ENCODE measurements around the gene PSEN1.
A peak's percentile ranks its signal among the peaks of the same experiment; 100 is the strongest.

PSEN1 gene

DNA sequence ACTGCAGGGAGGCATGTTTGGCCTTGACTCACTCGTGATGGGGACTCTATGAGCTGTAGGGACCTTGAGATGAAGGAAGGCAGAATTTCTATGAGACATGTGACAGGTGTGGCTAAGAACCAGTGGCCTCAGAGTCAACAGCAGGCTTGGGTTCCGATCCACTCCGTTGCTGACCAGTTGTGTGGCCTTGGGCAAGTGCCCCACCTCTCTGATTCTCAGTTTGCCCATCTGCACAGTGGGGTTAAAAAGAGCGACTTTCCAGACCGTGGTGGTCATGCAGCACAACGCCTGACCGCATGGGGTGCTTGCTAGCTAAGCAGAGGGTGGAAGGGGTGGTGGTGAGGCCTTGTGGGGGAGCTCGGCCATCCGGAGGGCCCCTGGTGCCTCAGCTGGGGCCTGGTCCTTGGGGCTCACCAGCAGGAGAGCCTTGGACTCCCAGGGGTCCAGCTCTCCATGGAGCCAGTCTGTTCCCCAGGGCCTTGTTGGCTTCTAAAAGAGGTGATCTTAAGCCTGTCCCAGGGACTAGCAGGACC lies 119.5 kb downstream of the PSEN1 start:
- no peak for DNase-seq

DNA sequence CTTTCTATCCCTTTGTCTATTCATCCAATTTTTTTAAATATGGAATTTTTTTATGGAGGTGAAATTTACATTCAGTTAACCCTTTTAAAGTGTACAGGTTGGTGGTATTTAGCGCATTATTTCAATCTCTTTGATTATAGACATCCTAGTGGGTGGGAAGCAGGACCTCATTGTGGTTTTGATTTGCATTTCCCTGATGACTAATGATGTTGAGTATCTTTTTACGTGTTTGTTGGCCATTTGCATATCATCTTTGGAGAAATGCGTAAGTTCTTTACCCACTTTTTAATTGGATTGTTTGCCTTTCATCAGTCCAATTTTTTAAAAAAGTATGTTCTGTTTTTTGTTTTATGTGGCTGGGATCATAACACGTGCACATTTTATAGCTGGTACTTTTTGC lies 121.8 kb downstream of the PSEN1 start:
- DNase-seq = no peak

DNA sequence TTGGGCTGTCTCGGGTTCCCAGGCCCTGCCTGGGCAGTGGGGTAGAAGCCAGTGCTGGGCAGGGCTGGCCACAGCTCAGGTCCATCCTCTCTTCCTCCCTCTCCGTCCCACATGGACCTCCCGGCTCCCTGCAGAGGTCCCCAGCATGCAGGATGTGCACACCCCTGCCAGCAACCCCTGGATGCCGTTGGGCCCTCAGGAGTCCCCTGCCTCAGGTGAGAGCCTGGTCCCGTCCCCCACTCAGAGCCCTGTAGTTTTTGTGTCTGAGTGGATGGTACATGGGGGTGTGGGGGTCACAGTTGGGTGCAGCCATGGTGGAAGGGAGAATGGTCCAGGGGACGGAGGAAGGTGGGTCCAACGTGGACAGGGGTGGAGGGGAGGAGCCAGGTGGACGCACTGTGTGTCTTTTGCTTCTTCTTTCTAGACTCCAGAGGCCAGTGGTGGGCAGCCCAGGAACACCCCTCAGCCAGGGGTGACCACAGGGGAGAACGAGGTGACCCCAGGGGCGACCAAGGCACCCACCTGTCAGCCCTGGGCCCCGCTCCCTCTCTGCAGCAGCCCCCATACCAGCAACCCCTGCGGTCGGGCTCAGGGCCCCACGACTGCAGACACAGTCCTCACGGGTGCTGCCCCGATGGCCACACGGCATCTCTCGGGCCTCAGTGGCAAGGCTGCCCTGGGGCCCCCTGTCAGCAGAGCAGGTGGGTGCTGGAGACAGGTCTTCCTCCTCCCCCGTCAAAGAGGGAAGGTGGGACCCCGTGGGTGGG lies 122.7 kb downstream of the PSEN1 start:
- no peak for DNase-seq

DNA sequence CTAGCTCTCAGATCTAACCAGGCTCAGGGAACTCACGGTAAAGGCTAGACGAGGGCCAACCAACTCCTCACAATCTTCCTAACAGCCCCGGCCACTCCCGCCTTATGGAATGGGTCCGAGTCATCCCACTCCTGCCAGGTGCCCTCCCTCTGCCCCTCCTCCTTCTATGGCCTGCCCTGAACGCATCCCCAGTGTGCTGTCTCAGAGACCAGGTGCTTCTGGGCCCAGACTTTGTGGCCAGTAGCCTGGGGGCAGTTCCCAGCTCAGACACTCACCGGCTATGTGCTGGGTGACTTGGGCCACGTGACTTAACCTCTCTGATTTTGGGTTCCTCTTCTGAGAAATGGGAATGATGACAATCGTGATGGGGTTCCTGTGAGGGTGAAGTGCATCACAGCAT lies 123.5 kb downstream of the PSEN1 start:
- DNase-seq = no peak

DNA sequence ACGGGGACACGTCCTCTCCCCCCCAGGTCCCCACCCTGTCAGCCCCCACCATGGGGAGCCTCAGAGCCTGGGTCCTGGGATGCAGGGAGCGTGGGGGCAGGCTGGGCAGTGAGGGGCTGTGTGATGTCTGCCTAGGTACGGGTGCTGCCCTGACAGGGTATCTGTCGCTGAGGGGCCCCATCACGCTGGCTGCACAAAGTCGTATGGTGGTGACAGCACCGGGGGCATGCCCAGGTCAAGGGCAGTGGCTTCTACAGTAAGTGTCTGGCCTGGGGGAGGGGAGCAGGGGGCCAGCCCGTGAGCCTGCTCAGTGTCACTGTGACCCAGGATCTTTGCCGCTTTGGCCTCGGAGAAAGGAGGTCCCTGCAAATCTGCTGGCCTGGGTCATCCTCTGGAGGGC lies 124.3 kb downstream of the PSEN1 start:
- DNase-seq = no peak

DNA sequence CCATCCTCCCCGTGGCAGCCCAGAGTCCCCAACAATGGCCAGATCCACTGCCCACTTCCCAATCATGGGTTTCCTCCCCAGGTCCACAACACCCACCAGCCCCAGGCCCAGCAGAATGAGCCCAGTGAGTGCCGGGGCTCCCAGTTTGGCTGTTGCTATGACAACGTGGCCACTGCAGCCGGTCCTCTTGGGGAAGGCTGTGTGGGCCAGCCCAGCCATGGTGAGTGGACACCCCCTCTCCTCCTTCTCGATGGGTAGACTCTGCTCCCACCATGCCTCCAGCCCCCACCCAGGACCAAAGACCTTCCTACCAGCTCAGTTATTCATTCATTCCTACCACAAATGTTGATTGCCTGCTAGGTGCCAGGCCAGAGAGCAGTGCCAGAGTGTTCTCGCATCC lies 124.8 kb downstream of the PSEN1 start:
- DNase-seq = no peak

DNA sequence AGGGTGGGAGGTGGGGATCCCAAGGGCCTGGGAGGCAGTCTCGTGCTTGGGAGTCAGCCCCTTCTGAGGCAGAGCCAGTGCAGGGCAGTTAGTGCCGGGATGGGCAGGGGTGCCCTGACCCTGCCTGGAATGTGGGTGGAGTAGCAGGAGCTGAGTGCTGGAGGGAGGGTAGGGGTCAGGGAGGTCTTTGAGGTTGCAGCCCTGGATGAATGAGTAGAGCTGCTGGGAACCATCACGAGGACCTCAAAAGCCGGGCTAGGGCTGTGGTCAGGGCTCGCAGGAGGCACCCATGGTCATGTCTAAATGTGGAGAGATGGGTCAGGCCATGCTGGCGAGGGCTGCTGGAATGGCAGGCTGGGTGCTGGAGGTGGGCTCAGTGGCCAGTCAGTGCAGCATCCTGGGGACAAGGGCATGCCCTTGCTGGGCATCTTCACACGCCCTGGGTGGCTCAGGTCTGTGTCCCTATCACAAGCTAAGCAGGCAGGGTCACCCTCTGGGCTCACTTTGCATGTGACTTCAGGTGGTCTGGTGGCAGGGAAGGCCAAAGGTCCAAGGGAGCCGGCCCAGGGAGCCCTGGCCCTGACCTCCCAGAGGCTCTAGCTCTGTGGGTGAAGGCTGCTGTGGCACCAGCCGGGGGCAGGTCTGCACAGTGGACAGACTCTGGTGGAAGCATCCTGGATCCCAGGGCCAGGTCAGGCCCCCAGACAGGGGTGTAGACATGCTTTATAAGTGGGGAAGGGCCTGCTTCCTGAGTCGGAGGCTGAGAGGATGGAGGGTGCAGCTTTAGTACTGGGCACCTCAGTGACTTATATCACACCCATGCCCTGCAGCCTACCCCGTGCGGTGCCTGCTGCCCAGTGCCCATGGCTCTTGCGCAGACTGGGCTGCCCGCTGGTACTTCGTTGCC lies 125.5 kb downstream of the PSEN1 start:
- peak; percentile 21 for DNase-seq

DNA sequence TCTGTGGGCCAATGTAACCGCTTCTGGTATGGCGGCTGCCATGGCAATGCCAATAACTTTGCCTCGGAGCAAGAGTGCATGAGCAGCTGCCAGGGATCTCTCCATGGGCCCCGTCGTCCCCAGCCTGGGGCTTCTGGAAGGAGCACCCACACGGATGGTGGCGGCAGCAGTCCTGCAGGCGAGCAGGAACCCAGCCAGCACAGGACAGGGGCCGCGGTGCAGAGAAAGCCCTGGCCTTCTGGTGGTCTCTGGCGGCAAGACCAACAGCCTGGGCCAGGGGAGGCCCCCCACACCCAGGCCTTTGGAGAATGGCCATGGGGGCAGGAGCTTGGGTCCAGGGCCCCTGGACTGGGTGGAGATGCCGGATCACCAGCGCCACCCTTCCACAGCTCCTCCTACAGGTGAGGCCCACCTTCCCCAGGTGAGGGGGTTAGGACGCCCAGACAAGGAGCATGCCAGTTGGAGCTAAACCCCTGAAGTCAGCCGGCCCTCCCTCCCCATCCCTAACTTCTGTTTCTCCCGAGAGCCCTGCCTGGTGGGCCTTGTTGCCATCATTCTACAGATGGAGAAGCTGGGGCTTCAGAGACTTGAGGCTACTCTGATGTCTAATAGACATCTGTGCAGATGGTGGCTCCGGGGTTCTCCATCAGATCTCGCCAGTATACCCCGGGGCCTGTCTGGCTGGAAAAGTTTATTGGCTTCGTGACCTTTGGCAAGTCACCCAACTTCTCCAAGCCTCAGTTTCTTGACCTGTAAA lies 126.3 kb downstream of the PSEN1 start:
- no peak for DNase-seq

DNA sequence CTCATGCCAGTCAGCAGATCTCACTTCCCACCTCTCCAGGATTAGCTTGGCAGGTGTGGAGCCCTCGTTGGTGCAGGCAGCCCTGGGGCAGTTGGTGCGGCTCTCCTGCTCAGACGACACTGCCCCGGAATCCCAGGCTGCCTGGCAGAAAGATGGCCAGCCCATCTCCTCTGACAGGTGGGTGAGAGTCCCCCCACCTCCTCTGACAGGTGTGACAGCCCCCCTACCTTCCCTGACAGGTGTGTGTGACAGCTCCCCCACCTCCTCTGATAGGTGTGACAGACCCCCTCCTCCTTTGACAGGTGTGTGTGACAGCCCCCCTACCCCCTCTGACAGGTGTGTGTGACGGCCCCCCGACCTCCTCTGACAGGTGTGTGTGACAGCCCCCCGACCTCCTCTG lies 127.3 kb downstream of the PSEN1 start:
- DNase-seq = no peak

DNA sequence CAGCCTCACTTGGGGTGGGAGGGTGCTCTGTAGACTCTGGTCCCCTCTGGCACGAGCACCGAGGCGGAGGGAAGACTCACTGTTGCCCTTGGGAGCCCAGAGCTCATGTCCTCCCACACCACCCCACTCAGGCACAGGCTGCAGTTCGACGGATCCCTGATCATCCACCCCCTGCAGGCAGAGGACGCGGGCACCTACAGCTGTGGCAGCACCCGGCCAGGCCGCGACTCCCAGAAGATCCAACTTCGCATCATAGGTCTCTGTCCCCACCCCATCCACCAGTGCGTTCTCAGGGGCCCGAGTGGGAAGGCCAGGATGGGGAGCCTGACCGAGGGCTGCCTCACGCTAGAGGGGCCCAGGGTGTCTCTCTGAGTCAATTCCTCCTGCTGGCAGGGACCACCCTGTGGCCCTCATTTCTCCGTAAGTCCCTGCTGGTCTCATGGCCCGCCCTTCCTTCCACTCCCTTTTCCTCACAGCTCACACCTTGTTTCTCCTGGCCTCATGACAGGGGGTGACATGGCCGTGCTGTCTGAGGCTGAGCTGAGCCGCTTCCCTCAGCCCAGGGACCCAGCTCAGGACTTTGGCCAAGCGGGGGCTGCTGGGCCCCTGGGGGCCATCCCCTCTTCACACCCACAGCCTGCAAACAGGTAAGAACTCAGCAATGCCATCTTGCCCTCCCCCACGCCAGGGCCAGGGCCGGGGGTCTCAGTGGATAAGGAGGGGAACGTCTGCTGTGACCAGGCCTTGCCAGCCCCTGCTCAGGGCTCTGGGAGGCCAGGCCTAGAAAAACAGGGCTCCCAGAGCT lies 128.0 kb downstream of the PSEN1 start:
- DNase-seq = no peak

DNA sequence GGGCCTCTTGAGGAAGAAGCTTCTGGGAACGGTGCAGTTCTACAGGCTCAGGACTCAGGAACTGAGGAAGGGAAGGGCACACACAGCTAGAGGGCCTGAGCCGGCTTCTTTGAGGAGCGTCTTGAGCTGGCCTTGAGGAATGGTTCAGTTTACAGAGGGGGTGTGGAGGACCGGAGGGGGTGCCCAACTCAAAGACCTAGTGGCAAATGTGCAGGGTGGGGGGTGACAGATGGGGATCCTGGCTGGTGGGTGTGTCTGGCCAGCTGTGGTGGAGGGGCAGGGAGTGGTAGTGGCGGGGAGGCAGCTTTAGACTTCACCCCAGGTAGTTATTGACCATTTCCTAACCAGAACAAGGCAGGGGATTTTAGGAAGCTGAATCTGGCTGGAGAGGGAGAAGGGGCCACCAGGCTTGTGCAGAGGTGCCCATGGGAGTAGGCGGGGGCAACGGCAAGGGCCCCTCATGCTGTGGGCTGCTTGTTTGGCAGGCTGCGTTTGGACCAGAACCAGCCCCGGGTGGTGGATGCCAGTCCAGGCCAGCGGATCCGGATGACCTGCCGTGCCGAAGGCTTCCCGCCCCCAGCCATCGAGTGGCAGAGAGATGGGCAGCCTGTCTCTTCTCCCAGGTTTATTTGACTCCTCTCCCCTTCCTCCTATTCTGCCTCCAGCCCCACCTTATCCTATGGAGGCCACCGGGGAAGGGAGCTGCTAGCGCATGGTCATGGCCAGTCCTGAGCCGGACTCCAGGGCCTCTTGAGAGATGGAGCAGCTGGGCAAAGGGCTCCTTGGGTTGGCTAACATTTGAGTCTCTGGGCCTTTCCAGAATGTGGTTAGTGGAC lies 128.8 kb downstream of the PSEN1 start:
- DNase-seq = peak; percentile 21

DNA sequence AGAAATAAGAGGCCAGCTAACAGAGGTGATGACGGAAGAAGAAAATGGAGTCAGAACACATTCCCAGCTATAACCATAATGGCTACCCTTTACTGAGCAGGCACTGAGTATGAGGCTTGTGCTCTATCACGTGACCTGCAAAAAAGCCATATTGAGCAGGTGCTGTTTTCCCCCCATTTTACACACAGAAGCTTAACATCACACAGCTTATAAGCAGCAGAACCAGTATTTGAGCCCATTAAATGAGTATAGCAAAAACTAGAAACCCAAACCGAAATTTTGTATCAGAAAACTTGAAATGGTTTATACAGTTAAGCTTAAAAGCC lies 129.4 kb downstream of the PSEN1 start:
- DNase-seq = no peak

DNA sequence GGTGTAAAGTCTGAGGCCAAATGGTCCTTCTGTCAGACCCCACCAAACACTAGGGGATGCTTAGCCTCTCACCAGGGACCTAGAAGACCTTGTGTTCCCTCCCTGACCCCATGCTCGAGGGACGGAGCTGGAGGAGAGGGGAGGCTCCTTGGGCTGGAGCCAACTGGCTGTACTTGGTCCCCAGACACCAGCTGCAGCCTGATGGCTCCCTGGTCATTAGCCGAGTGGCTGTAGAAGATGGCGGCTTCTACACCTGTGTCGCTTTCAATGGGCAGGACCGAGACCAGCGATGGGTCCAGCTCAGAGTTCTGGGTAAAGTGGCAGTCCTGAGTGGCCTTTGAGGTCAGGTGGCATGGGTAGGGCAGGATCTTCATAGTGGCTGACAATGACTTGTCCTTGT lies 130.0 kb downstream of the PSEN1 start:
- no peak for DNase-seq

DNA sequence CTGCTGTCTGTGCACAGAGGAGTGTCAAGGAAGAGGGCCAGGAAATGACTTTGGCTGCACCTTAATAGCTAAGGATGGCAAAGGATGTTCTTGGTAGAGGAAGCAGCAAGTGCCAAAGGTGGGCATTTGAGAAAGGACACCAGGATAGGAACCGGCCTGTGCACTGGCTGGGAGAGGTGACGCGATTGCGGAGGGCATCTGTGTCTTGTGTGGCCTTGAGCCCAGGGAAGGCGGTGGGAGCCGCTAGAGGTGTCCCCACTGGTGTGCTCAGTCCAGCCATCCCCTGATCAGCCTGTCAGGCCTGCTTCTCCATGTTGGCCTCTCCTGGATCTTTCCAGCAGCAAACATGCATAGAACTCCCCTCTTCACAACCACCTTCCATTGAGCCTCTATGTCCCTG lies 131.2 kb downstream of the PSEN1 start:
- no peak for DNase-seq

DNA sequence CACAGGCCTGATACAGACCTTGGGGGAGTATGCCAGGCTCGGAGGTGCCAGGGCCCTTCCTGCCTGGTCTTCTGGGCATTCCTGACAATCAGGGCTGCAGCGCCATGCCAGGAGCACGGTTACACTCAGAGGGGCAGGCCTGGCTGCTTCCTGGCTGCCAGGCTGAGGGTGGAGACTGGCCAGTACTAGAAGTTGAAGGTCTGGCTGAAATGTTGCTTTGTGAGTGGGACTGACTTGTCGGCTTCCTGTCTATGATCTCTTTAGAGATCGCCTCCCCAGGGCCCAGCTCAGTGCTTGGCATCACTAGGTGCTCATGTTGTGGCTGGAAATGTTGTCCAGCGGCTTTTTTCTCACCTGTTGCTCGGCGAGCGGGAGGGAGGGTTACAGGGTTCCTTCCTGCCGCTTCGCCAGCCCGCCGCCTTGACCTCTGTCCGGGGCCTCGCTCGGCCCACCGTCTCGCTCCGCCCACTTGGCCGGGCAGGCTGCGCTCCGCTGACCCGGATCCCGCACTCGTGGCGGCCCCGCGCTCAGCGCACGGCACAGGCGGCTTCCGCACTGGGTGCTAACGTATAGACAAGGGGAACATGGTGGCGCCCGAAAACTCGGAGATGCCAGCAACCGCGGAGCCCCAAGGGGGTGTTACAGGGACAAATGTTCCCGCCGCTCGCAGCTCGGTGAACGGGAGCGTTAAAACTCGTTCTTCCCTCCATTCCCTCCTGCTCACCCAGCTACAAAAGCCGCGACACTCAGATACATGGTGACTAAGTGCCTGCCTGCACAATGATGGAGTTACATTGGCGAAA lies 133.6 kb downstream of the PSEN1 start:
- DNase-seq = peak; percentile 28

DNA sequence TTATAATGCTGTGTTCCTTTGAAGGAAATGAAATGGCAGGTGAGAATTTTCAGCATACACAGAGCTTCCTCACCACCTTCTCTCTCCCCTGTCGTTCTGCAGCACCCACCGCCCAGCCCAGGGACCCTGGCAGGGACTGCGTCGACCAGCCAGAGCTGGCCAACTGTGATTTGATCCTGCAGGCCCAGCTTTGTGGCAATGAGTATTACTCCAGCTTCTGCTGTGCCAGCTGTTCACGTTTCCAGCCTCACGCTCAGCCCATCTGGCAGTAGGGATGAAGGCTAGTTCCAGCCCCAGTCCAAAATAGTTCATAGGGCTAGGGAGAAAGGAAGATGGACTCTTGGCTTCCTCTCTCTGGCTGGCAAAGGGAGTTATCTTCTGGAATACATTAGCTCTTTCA lies 136.1 kb downstream of the PSEN1 start:
- DNase-seq = no peak
